Measurements from ENCODE around the gene TRIO.

- TF ChIP-seq CREB5 (CRISPR knock-in tag; IDR thresholded peaks at IDR 0.05; ENCODE audit: low read depth) (no peak), ISL1 (CRISPR knock-in tag; IDR thresholded peaks at IDR 0.05) (no peak), ESRRG (CRISPR knock-in tag; IDR thresholded peaks at IDR 0.05) (no peak), TSHZ2 (CRISPR knock-in tag; IDR thresholded peaks at IDR 0.05) (no peak), ZNF8 (CRISPR knock-in tag; IDR thresholded peaks at IDR 0.05) (no peak), CSDC2 (CRISPR knock-in tag; IDR thresholded peaks at IDR 0.05) (no peak), ZNF565 (CRISPR knock-in tag; conservative IDR thresholded peaks at IDR 0.05; ENCODE audit: low read depth) (no peak), GLIS3 (CRISPR knock-in tag; IDR thresholded peaks at IDR 0.05) (no peak), TCF4 (CRISPR knock-in tag; IDR thresholded peaks at IDR 0.05; ENCODE audit: borderline replicate concordance) (no peak), ZC3H10 (CRISPR knock-in tag; IDR thresholded peaks at IDR 0.05) (no peak), ZNF70 (CRISPR knock-in tag; IDR thresholded peaks at IDR 0.05) (no peak), CSRNP3 (CRISPR knock-in tag; IDR thresholded peaks at IDR 0.05) (no peak)
Measured at GRCh38 chr5:14178091-14178490, 34.9 kb downstream of the TRIO start.
